Ascending aorta (tissue), 2 donors: Measurements from ENCODE around the gene ENOX1. TPM values are rescaled to one million over a fixed set of nuclear protein-coding genes. Genes with fewer than 3 reads are reported as not detected.

Experiments
- DNase-seq, 2 donors: peaks; one replicate each; pipeline ENCODE4 v3.0.0-alpha.2; 2019; ENCODE audit warnings: low spot score in 2 of 2
- H3K27ac ChIP-seq, 2 donors: fragments of 200-600 bp; sonication (generic); one replicate each; pipeline ENCODE4 v1.5.1; 2016 to 2017; ENCODE audit warnings: mild to moderate bottlenecking in 1 of 2
- H3K27me3 ChIP-seq: fragments of 200-600 bp; sonication (generic); one replicate; pipeline ENCODE4 v1.5.1; 2017
- H3K36me3 ChIP-seq, 2 donors: fragments of 200-600 bp; sonication (generic); one replicate each; pipeline ENCODE4 v1.5.1; 2016
- H3K4me1 ChIP-seq, 2 donors: fragments of 200-600 bp; sonication (generic); one replicate each; pipeline ENCODE4 v1.5.1; 2016 to 2017; ENCODE audit warnings: mild to moderate bottlenecking in 1 of 2
- H3K4me3 ChIP-seq, 2 donors: fragments of 200-600 bp; sonication (generic); one replicate each; pipeline ENCODE4 v1.5.1; 2016 to 2017; ENCODE audit warnings: mild to moderate bottlenecking in 1 of 2
- H3K9me3 ChIP-seq, 2 donors: fragments of 200-600 bp; sonication (generic); one replicate each; pipeline ENCODE4 v1.5.1; 2016
- intact Hi-C: fragments of 100-400 bp; cut with DNase I; formaldehyde crosslinking; loops from one replicate; pipeline ENCODE4 v1.15.1; 2023
- total RNA-seq: library from RNA; depleted of rRNA; stranded (reverse); fragments of >200 nt; gene quantifications from one replicate; pipeline ENCODE4 v1.1.0, GENCODE V29; 2016
- TF ChIP-seq, protein P1 (sequence below), 3 experiments: fragments of 200-600 bp in 2 of 3; fragments of 450-650 bp in 1 of 3; sonication (generic) in 2 of 3; IDR thresholded peaks; one replicate each; pipeline ENCODE4 v1.5.1; 2016 to 2019; ENCODE audit warnings: antibody characterized with exemption in 3 of 3, mild to moderate bottlenecking in 1 of 3, moderate library complexity in 1 of 3

ENOX1 gene
- total RNA-seq, 1 donor from 2014 or later, result 0.21 TPM

GRCh38 chr13:43516401-43516833 lies 270.4 kb downstream of the ENOX1 start:
- no peaks in the 10 kb centered on the region for H3K36me3 ChIP-seq
- no peaks in the 10 kb centered on the region for H3K27me3 ChIP-seq
- DNase-seq, result no peak
- no peak overlapping the region for H3K4me3 ChIP-seq
- no peaks in the 10 kb centered on the region for H3K9me3 ChIP-seq
- peaks cover 3 to 7% of the 10 kb centered on the region in 2 donors for H3K4me1 ChIP-seq
- intact Hi-C loops, result no loop called here
- peak overlapping the region in 1 of 2 donors; percentile 47 for H3K27ac ChIP-seq
- TF ChIP-seq, protein P1, sequence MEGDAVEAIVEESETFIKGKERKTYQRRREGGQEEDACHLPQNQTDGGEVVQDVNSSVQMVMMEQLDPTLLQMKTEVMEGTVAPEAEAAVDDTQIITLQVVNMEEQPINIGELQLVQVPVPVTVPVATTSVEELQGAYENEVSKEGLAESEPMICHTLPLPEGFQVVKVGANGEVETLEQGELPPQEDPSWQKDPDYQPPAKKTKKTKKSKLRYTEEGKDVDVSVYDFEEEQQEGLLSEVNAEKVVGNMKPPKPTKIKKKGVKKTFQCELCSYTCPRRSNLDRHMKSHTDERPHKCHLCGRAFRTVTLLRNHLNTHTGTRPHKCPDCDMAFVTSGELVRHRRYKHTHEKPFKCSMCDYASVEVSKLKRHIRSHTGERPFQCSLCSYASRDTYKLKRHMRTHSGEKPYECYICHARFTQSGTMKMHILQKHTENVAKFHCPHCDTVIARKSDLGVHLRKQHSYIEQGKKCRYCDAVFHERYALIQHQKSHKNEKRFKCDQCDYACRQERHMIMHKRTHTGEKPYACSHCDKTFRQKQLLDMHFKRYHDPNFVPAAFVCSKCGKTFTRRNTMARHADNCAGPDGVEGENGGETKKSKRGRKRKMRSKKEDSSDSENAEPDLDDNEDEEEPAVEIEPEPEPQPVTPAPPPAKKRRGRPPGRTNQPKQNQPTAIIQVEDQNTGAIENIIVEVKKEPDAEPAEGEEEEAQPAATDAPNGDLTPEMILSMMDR (IDR thresholded peaks at IDR 0.05), result no peak

- Histone ChIP-seq H3K4me1 (peaks cover 3 to 7% of the 10 kb centered on the region in 2 donors), H3K27ac (peak overlapping the region in 1 of 2 donors; percentile 47), H3K36me3 (no peaks in the 10 kb centered on the region), H3K4me3 (no peak overlapping the region), H3K9me3 (no peaks in the 10 kb centered on the region), H3K27me3 (no peaks in the 10 kb centered on the region)
- TF ChIP-seq, protein P1 (IDR thresholded peaks at IDR 0.05), result no peak
- DNase-seq, result no peak
- intact Hi-C loops, result no loop called here
Observed at GRCh38 chr13:43515531-43515930, 271.2 kb downstream of the ENOX1 start.

- H3K27me3 ChIP-seq, result no peaks in the 10 kb centered on the region
- H3K4me1 ChIP-seq, result peaks cover 3 to 7% of the 10 kb centered on the region in 2 donors
- intact Hi-C loops, result loop anchor here (5.0 kb wide), 1 partner anchor 82 kb away; no protein-coding TSS in a partner anchor
- no peak overlapping the region for H3K4me3 ChIP-seq
- no peak for DNase-seq
- H3K36me3 ChIP-seq, result no peaks in the 10 kb centered on the region
- TF ChIP-seq, protein P1 (IDR thresholded peaks at IDR 0.05), result no peak
- no peaks in the 10 kb centered on the region for H3K9me3 ChIP-seq
- H3K27ac ChIP-seq, result peak overlapping the region in 1 of 2 donors; percentile 33
Observed at GRCh38 chr13:43514311-43514710, 272.5 kb downstream of the ENOX1 start.

DNA sequence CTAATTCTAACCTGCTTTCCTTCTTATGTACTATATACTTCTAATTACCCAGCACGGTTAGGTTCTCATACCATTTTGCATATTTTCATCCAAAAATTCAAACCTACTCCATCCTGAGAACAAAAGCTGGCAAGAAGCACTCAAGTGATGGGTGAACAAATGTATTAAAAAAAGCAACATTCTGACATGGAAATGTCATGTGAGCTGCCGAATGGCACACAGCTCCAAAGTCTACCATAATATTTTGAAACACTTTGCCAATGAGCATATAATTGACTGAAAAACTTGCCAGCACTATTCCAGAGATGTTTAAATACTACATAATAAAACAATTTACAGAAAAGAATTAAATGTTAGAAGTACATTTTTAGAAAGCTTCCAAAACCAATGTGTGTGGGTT lies 274.6 kb downstream of the ENOX1 start:
- Histone ChIP-seq H3K4me3 (peak overlapping the region in 1 of 2 donors; percentile 12), H3K27ac (peak overlapping the region in 1 of 2 donors; percentile 29), H3K4me1 (peaks cover 3 to 7% of the 10 kb centered on the region in 2 donors), H3K9me3 (no peaks in the 10 kb centered on the region), H3K27me3 (no peaks in the 10 kb centered on the region), H3K36me3 (no peaks in the 10 kb centered on the region)
- intact Hi-C loops, result loop anchor here (5.0 kb wide), 1 partner anchor 80 kb away; no protein-coding TSS in a partner anchor
- TF ChIP-seq, protein P1 (IDR thresholded peaks at IDR 0.05), result no peak
- no peak for DNase-seq

- peaks cover 3 to 7% of the 10 kb centered on the region in 2 donors for H3K4me1 ChIP-seq
- no peak for DNase-seq
- H3K27me3 ChIP-seq, result no peaks in the 10 kb centered on the region
- intact Hi-C loops, result loop anchor here (5.0 kb wide), 1 partner anchor 79 kb away; no protein-coding TSS in a partner anchor
- no peaks in the 10 kb centered on the region for H3K9me3 ChIP-seq
- no peak overlapping the region for H3K4me3 ChIP-seq
- TF ChIP-seq, protein P1 (IDR thresholded peaks at IDR 0.05), result no peak
- H3K36me3 ChIP-seq, result no peaks in the 10 kb centered on the region
- peak overlapping the region; percentile 23 to 29 for H3K27ac ChIP-seq
Observed at GRCh38 chr13:43510956-43511901, 275.5 kb downstream of the ENOX1 start.
